Measurements from ENCODE around the gene DAZAP1. TPM values are rescaled to one million over a fixed set of nuclear protein-coding genes. Genes with fewer than 3 reads are reported as not detected.

The DAZAP1 gene
- total RNA-seq, 1 experiment from 2014 or later, result 165 TPM

DNA sequence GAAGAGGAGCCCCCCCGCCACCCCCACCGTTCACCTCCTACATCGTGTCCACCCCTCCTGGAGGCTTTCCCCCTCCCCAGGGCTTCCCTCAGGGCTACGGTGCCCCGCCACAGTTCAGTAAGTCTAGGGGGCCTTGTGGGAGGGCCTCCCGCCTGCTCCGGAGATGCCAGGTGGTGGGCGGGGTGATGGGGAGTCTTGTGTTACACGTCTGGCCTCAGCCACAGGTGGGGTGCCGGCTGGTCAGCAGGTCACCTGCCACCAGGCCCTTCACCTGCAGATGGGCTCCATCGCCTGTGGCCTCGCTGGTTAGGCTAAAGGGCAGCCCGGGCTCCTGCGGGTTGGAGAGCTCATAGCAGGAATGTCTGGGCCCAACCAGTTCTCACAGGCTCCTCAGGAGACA is 22.9 kb downstream of the DAZAP1 start:
- Histone ChIP-seq H3K4me1 (peaks cover 2% of the 10 kb centered on the region; the same call in 1 of the 2 replicates), H3K4me3 (ENCODE audit: low read depth, low read length) (no peak overlapping the region), H3K36me3 (ENCODE audit: control insufficient read depth, insufficient read depth, low read length) (no peaks in the 10 kb centered on the region; the same call in none of the 2 replicates), H3K9me3 (no peaks in the 10 kb centered on the region), H3K27me3 (replicated peaks; ENCODE audit: control insufficient read depth, insufficient read depth, low read length) (no peaks in the 10 kb centered on the region)
- H3K4me3 Mint-ChIP-seq (ENCODE audit: unreplicated experiment), result no peak overlapping the region
- intact Hi-C loops (cut with micrococcal nuclease; ENCODE audit: unreplicated experiment), result no loop called here
- POLR2A ChIA-PET, result no interaction called here
- BruUV-seq (replicated peaks), result no TSS peak
- no peak for DNase-seq
- H3K9me3 Mint-ChIP-seq (ENCODE audit: unreplicated experiment), result no peaks in the 10 kb centered on the region
- no peaks in the 10 kb centered on the region for H3K4me1 Mint-ChIP-seq (ENCODE audit: low read depth, unreplicated experiment)
- H3K36me3 Mint-ChIP-seq (ENCODE audit: insufficient read depth, unreplicated experiment), result peaks cover 81% of the 10 kb centered on the region
- CTCF ChIA-PET, result interaction anchor here (0.7 kb wide), 1 partner anchor 186 kb away, joined by 7 read pairs; no protein-coding TSS in a partner anchor
- TF ChIP-seq, protein P1, sequence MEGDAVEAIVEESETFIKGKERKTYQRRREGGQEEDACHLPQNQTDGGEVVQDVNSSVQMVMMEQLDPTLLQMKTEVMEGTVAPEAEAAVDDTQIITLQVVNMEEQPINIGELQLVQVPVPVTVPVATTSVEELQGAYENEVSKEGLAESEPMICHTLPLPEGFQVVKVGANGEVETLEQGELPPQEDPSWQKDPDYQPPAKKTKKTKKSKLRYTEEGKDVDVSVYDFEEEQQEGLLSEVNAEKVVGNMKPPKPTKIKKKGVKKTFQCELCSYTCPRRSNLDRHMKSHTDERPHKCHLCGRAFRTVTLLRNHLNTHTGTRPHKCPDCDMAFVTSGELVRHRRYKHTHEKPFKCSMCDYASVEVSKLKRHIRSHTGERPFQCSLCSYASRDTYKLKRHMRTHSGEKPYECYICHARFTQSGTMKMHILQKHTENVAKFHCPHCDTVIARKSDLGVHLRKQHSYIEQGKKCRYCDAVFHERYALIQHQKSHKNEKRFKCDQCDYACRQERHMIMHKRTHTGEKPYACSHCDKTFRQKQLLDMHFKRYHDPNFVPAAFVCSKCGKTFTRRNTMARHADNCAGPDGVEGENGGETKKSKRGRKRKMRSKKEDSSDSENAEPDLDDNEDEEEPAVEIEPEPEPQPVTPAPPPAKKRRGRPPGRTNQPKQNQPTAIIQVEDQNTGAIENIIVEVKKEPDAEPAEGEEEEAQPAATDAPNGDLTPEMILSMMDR (IDR thresholded peaks at IDR 0.05; ENCODE audit: insufficient read depth in 1 of 2, low read depth in 1 of 2, low read length in 1 of 2, severe bottlenecking in 1 of 2, unreplicated experiment in 1 of 2), result no peak
- H3K27me3 Mint-ChIP-seq (ENCODE audit: insufficient read depth, unreplicated experiment), result no peaks in the 10 kb centered on the region
- no peak overlapping the region for H3K27ac Mint-ChIP-seq (ENCODE audit: unreplicated experiment)

- Histone ChIP-seq H3K36me3 (ENCODE audit: control insufficient read depth, insufficient read depth, low read length) (no peaks in the 10 kb centered on the region; the same call in 1 of the 2 replicates), H3K9me3 (no peaks in the 10 kb centered on the region), H3K4me1 (no peaks in the 10 kb centered on the region), H3K27me3 (replicated peaks; ENCODE audit: control insufficient read depth, insufficient read depth, low read length) (no peaks in the 10 kb centered on the region), H3K4me3 (ENCODE audit: low read depth, low read length) (no peak overlapping the region)
- TF ChIP-seq, protein P1 (IDR thresholded peaks at IDR 0.05; ENCODE audit: insufficient read depth in 1 of 2, low read depth in 1 of 2, low read length in 1 of 2, severe bottlenecking in 1 of 2, unreplicated experiment in 1 of 2), result no peak
- H3K9me3 Mint-ChIP-seq (ENCODE audit: unreplicated experiment), result no peaks in the 10 kb centered on the region
- peaks cover 79% of the 10 kb centered on the region for H3K36me3 Mint-ChIP-seq (ENCODE audit: insufficient read depth, unreplicated experiment)
- no peaks in the 10 kb centered on the region for H3K4me1 Mint-ChIP-seq (ENCODE audit: low read depth, unreplicated experiment)
- BruUV-seq (replicated peaks), result no TSS peak
- ChIA-PET POLR2A (no interaction called here), CTCF (no interaction called here)
- H3K4me3 Mint-ChIP-seq (ENCODE audit: unreplicated experiment), result no peak overlapping the region
- no peak overlapping the region for H3K27ac Mint-ChIP-seq (ENCODE audit: unreplicated experiment)
- H3K27me3 Mint-ChIP-seq (ENCODE audit: insufficient read depth, unreplicated experiment), result no peaks in the 10 kb centered on the region
- DNase-seq, result no peak
- intact Hi-C loops (cut with micrococcal nuclease; ENCODE audit: unreplicated experiment), result no loop called here
These were observed 24.5 kb downstream of the DAZAP1 start for GRCh38 chr19:1431759-1432506.

- Mint-ChIP-seq H3K36me3 (ENCODE audit: insufficient read depth, unreplicated experiment) (peaks cover 79% of the 10 kb centered on the region), H3K27me3 (ENCODE audit: insufficient read depth, unreplicated experiment) (no peaks in the 10 kb centered on the region), H3K27ac (ENCODE audit: unreplicated experiment) (peak overlapping the region; percentile 35), H3K4me3 (ENCODE audit: unreplicated experiment) (no peak overlapping the region), H3K9me3 (ENCODE audit: unreplicated experiment) (no peaks in the 10 kb centered on the region), H3K4me1 (ENCODE audit: low read depth, unreplicated experiment) (no peaks in the 10 kb centered on the region)
- intact Hi-C loops (cut with micrococcal nuclease; ENCODE audit: unreplicated experiment), result no loop called here
- TF ChIP-seq, protein P1 (IDR thresholded peaks at IDR 0.05; ENCODE audit: insufficient read depth in 1 of 2, low read depth in 1 of 2, low read length in 1 of 2, severe bottlenecking in 1 of 2, unreplicated experiment in 1 of 2), result no peak
- H3K27me3 ChIP-seq (replicated peaks; ENCODE audit: control insufficient read depth, insufficient read depth, low read length), result no peaks in the 10 kb centered on the region
- DNase-seq, result no peak
- H3K9me3 ChIP-seq, result no peaks in the 10 kb centered on the region
- no peak overlapping the region for H3K4me3 ChIP-seq (ENCODE audit: low read depth, low read length)
- 0 out of 2 replicates have a peak, but pooled peaks cover under 1% of the 10 kb centered on the region for H3K4me1 ChIP-seq
- ChIA-PET POLR2A (no interaction called here), CTCF (interaction anchor here (0.6 kb wide), 1 partner anchor 120 kb away, joined by 4 read pairs; no protein-coding TSS in a partner anchor)
- no TSS peak for BruUV-seq (replicated peaks)
- no peaks in the 10 kb centered on the region; the same call in 1 of the 2 replicates for H3K36me3 ChIP-seq (ENCODE audit: control insufficient read depth, insufficient read depth, low read length)
These were observed 25.1 kb downstream of the DAZAP1 start for GRCh38 chr19:1432507-1432887.

Measured in Caco-2 (cell line).